Stimulated activated CD4-positive, alpha-beta T cell treated with anti-CD3 and anti-CD28 coated beads, Interleukin-1b, Interleukin-23, amount 100 ng/mL, for 24 hours (primary cell): ENCODE data around the gene FGF18.

Experiments
- DNase-seq, 4 experiments: peaks; one replicate each; pipeline ENCODE4 v3.0.0-alpha.2; 2020; ENCODE audit warnings: low read depth in 4 of 4, low spot score in 1 of 4

FGF18 gene

DNA sequence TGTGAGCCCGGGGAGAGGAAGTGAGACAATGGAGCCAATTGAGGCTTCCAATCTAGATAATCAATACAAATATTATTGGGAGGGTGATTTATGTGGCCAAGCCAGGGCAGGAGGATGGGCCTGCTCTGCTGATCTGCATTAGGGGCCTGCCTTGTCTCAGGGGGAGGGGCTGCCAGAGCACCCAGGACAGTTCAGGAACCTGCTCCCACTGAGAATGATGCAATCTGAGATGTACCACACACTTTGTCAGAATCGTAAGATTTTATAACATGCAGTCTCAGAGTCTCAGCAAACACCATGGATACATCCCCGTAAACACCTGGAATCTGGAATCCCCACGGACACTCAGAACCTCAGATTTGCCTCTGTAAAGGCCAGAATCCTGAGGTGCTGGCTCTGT is 19.3 kb downstream of the FGF18 start:
- DNase-seq, result no peak

- no peak for DNase-seq
Observed at GRCh38 chr5:171441246-171441791, 21.9 kb downstream of the FGF18 start.

DNA sequence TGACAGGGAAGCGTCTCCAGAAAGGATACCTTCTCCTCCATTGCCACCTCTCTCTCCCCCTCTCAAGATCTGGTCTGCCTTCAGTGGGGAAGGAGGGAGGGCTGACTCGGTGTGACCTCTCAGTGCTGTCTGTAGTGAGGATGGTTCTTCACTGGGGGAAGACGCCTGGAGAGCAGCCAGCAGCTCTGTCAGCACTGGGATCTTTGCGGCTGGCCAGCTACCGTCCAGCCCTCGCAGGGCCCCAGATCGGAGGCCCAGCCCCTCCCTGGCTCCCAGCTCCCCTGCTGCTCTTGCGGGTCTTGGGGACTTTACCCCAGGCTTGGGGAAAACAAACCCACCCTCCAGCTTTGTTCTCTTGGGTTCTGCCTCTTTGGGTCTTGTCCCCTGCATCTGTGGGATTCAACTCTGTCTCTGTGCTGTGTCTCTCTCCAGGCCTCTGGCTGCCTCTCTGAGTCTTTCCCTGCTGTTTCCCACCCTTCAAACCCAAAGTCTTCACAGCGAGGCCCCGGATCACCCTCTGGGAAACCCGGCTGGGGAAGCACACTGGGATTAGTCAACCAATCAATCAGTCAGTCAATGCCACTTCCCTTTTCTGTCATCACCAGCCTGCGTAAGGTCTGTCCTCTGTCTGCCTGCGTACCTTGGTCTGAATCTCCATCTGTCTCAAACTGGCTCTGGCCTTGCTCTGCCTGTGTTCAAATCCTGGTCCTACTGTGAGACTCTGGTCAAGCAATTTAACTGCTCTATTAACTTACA is 23.0 kb downstream of the FGF18 start:
- no peak for DNase-seq

DNA sequence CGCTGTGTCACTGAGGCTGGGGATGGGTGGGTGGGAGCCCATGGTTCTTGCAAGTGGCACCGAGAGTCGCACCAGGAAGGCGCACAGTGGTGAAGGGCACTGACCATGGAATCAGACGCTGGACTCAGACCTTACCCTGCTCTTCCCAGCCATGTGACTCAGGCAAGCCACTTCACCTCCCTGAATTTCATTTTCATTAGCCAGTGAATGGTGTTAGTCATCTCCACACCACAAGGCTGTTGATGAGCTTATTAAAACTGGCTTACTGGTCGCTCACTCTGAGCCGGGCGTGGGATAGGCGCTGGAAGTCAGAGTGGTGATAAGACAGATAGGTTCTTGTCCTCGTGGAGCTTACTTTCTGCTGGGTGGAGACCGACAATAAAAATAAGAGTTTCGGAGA is 25.1 kb downstream of the FGF18 start:
- no peak for DNase-seq

DNA sequence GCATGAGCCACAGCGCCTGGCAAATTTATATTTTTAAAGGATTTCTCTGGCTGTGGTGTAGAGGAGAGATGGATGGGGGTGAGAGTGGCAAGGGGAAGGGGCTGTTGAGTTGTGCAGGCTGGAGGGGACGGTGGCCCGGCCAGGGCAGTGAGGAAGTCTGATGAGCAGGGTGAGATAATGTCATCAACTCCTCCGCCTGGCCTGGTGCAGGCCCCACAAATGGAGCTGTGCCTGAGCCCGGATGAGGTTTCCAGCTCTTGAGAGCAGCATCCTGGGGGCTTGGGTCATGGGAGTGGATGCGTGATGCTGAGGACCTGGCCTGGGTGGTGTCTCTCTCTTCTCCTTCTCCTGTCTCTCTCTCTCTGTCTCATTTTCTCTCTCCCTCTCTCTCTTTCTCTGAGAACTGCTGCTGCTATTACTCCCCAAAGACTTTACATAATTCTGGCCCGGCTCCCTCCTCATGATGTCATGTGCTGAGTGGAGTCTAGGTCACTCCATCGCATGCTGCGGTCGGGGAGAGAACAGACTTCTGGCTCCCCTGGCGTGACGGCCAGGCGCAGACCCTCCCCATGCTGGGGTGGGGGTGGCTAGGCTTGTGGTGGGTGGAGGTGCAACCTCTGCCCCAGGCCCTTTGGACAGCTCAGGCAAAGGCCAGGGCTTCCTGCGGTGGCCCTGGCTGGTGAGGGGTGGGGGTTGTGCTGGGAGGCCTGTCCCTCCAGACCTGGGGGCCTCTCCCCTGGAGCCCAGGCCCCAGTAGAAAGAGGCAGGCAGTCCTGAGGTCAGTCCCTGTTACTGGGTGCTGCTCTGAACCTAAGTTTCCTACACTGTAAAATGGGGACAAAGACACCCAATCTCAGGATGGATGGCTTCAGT is 26.4 kb downstream of the FGF18 start:
- no peak for DNase-seq

- no peak for DNase-seq
Observed at GRCh38 chr5:171447226-171447625, 27.8 kb downstream of the FGF18 start.

GRCh38 chr5:171449426-171449825 is 30.0 kb downstream of the FGF18 start:
- no peak for DNase-seq

GRCh38 chr5:171450423-171451331 is 31.2 kb downstream of the FGF18 start:
- peak in 1 of 4 experiments; percentile 16 for DNase-seq

DNA sequence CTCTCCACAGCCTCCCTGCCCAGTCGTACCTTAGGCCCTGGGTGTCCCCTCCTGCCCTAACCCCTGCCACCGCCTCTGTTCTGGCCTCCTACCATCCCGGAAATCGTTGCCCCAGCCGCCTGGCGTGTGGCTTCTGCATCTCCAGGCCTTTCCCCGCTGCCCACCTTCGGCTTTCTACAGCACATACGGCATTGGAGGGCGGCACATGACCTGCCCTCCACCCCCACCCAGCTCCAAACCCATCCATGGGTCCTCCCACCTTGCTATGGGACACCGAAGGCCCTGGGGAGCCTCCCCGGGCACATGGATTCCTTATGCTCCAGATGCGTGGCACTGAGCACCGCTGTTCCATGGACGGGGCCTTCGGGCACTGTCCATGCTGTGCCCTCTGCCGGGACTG is 32.0 kb downstream of the FGF18 start:
- no peak for DNase-seq

DNA sequence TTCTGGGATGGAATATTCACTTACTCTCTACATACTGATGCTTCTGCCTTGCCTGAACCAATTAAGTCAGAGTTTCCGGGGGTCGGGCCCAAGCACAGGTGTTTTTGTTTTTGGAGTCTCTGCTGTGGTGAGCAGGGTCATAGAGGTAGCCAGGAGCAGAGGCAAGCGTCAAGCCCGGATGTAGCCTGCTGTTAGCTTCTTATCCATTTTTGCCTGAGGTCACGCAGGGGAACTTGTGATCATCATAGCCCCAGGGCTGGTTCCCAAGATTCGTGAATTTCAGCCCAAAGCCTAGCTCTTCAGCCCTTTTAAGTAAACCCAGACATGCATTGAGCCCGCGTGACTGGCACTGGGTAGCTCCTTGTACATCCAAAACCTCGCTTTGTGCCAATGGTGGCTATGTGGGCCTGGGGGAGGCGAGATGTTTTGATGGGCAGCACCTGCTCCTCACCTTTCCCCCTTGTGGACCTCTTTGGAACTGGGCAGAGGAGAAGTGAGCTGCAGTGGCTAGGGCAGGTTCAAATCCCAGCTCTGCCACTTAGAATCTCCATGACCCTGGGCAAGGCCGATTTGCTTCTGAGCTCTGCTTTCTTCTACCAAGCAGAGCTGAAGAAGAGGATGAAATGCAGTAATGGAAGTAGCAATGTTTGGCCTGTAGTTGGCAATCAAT is 33.7 kb downstream of the FGF18 start:
- DNase-seq, result no peak

GRCh38 chr5:171453988-171454387 is 34.5 kb downstream of the FGF18 start:
- DNase-seq, result no peak

GRCh38 chr5:171454549-171454948 is 35.1 kb downstream of the FGF18 start:
- no peak for DNase-seq

DNA sequence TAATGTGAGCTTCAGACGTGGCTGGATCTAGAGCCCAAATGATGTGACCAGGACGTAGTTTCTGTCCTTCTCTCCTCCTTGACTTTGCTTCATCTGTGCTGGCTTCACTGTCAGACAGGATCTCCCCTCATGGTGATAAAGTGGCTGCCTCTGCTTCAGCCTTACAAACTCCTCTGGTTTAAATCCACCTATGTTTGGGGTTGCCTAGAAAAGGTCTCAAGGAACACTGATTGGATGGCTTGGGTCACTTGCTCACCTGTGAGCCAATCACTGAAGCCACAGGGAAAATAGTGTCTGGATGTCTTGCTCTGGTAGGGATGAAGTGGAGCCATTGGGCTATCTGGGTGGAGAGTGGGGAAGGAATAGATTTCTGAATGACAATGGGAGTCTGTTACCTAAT is 36.1 kb downstream of the FGF18 start:
- DNase-seq, result no peak

DNA sequence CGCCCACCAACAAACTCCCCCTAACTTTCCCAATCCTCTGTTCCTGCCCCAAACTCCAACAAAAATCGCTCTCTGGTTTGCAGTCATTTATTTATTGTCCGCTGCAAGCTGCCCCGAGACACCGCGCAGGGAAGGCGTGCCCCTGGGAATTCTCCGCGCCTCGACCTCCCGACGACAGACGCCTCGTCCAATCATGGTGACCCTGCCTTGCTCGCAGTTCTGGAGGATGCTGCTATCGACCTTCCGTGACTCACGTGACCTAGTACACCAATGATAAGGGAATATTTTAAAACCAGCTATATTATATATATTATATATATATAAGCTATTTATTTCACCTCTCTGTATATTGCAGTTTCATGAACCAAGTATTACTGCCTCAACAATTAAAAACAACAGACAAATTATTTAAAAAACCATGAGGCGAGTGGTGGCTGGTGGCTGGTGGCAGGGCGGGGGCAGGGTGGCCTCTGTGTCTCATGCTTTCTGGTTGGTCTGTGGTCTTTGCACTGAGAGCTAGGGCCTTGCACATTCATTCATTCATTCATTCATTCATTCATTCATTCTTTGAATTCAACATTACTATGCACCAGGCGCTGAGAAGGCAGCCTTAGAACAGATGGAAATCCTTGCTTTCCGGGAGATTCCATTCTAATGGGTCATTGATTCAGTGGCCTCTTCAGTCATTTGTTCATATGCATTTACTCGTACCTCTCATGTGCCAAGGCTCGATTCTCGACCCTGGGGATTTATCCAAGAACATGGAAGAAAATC is 37.9 kb downstream of the FGF18 start:
- DNase-seq, result no peak

- no peak for DNase-seq
Observed at GRCh38 chr5:171459839-171460238, 40.4 kb downstream of the FGF18 start.

- DNase-seq, result no peak
Observed at GRCh38 chr5:171462136-171462927, 42.9 kb downstream of the FGF18 start.

GRCh38 chr5:171462928-171463861 is 43.7 kb downstream of the FGF18 start:
- no peak for DNase-seq

GRCh38 chr5:171463862-171464229 is 44.4 kb downstream of the FGF18 start:
- no peak for DNase-seq
